ENCODE data around the gene EFNA5.

Gene EFNA5

DNA sequence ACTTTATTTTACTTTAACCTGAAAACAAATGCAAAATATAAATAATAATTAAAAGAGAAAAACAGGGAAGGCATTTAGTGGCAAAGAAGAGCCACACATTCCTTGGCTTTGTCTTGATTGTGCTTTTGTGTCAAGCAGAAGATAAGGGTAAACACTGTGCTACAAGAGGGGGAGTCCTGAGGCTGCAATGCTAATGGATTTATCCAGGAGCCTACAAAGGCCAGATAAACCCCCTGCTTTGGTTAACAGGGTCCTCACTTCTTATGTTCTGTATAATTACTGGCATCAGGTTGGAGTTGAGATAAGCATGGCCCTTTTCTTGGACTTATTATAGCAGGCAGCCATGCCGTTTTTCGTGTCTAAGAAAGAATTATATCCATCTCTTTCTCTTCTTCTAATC lies 302.8 kb downstream of the EFNA5 start:
- no peak overlapping the region for H3K4me3 ChIP-seq (ENCODE audit: low read depth, low read length)
- H3K27ac ChIP-seq (ENCODE audit: extremely low read depth, low read depth, low read length) = no peak overlapping the region
- no peaks in the 10 kb centered on the region for H3K4me1 ChIP-seq (ENCODE audit: control insufficient read depth, insufficient read depth, low read length)
- H3K36me3 ChIP-seq (ENCODE audit: control insufficient read depth in 2 of 2, insufficient read depth in 1 of 2, low read length in 2 of 2) = no peaks in the 10 kb centered on the region
- no peak for TF ChIP-seq ZSCAN18 (tag by site-specific recombination; IDR thresholded peaks at IDR 0.05)
- TF ChIP-seq, protein P1, sequence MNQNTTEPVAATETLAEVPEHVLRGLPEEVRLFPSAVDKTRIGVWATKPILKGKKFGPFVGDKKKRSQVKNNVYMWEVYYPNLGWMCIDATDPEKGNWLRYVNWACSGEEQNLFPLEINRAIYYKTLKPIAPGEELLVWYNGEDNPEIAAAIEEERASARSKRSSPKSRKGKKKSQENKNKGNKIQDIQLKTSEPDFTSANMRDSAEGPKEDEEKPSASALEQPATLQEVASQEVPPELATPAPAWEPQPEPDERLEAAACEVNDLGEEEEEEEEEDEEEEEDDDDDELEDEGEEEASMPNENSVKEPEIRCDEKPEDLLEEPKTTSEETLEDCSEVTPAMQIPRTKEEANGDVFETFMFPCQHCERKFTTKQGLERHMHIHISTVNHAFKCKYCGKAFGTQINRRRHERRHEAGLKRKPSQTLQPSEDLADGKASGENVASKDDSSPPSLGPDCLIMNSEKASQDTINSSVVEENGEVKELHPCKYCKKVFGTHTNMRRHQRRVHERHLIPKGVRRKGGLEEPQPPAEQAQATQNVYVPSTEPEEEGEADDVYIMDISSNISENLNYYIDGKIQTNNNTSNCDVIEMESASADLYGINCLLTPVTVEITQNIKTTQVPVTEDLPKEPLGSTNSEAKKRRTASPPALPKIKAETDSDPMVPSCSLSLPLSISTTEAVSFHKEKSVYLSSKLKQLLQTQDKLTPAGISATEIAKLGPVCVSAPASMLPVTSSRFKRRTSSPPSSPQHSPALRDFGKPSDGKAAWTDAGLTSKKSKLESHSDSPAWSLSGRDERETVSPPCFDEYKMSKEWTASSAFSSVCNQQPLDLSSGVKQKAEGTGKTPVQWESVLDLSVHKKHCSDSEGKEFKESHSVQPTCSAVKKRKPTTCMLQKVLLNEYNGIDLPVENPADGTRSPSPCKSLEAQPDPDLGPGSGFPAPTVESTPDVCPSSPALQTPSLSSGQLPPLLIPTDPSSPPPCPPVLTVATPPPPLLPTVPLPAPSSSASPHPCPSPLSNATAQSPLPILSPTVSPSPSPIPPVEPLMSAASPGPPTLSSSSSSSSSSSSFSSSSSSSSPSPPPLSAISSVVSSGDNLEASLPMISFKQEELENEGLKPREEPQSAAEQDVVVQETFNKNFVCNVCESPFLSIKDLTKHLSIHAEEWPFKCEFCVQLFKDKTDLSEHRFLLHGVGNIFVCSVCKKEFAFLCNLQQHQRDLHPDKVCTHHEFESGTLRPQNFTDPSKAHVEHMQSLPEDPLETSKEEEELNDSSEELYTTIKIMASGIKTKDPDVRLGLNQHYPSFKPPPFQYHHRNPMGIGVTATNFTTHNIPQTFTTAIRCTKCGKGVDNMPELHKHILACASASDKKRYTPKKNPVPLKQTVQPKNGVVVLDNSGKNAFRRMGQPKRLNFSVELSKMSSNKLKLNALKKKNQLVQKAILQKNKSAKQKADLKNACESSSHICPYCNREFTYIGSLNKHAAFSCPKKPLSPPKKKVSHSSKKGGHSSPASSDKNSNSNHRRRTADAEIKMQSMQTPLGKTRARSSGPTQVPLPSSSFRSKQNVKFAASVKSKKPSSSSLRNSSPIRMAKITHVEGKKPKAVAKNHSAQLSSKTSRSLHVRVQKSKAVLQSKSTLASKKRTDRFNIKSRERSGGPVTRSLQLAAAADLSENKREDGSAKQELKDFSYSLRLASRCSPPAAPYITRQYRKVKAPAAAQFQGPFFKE (tag by site-specific recombination; IDR thresholded peaks at IDR 0.05; ENCODE audit: borderline replicate concordance) = no peak
- TF ChIP-seq, protein P2, sequence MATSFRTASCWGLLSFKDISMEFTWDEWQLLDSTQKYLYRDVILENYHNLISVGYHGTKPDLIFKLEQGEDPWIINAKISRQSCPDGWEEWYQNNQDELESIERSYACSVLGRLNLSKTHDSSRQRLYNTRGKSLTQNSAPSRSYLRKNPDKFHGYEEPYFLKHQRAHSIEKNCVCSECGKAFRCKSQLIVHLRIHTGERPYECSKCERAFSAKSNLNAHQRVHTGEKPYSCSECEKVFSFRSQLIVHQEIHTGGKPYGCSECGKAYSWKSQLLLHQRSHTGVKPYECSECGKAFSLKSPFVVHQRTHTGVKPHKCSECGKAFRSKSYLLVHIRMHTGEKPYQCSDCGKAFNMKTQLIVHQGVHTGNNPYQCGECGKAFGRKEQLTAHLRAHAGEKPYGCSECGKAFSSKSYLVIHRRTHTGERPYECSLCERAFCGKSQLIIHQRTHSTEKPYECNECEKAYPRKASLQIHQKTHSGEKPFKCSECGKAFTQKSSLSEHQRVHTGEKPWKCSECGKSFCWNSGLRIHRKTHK (tag by site-specific recombination; IDR thresholded peaks at IDR 0.05) = no peak
- POLR2A ChIA-PET = no interaction called here
- CTCF ChIA-PET = no interaction called here
- no peaks in the 10 kb centered on the region for H3K9me3 ChIP-seq (ENCODE audit: control insufficient read depth, insufficient read depth, low read depth, low read length)

- no peak for TF ChIP-seq ZNF280C (tag by site-specific recombination; IDR thresholded peaks at IDR 0.05)
- TF ChIP-seq ZNF221 (tag by site-specific recombination; IDR thresholded peaks at IDR 0.05; ENCODE audit: borderline replicate concordance) = no peak
- no peak for TF ChIP-seq ZNF211 (tag by site-specific recombination; IDR thresholded peaks at IDR 0.05; ENCODE audit: low read depth)
- TF ChIP-seq ZNF16 (tag by site-specific recombination; IDR thresholded peaks at IDR 0.05; ENCODE audit: low read depth) = no peak
- CTCF ChIA-PET = no interaction called here
- POLR2A ChIA-PET = no interaction called here
- H3K36me3 ChIP-seq (ENCODE audit: control insufficient read depth in 2 of 2, insufficient read depth in 1 of 2, low read length in 2 of 2) = no peaks in the 10 kb centered on the region
- no peaks in the 10 kb centered on the region for H3K4me1 ChIP-seq (ENCODE audit: control insufficient read depth, insufficient read depth, low read length)
- no peak overlapping the region for H3K4me3 ChIP-seq (ENCODE audit: low read depth, low read length)
- no peak overlapping the region for H3K27ac ChIP-seq (ENCODE audit: extremely low read depth, low read depth, low read length)
- H3K9me3 ChIP-seq (ENCODE audit: control insufficient read depth, insufficient read depth, low read depth, low read length) = no peaks in the 10 kb centered on the region
Observed at GRCh38 chr5:107367480-107367879, 303.3 kb downstream of the EFNA5 start.

DNA sequence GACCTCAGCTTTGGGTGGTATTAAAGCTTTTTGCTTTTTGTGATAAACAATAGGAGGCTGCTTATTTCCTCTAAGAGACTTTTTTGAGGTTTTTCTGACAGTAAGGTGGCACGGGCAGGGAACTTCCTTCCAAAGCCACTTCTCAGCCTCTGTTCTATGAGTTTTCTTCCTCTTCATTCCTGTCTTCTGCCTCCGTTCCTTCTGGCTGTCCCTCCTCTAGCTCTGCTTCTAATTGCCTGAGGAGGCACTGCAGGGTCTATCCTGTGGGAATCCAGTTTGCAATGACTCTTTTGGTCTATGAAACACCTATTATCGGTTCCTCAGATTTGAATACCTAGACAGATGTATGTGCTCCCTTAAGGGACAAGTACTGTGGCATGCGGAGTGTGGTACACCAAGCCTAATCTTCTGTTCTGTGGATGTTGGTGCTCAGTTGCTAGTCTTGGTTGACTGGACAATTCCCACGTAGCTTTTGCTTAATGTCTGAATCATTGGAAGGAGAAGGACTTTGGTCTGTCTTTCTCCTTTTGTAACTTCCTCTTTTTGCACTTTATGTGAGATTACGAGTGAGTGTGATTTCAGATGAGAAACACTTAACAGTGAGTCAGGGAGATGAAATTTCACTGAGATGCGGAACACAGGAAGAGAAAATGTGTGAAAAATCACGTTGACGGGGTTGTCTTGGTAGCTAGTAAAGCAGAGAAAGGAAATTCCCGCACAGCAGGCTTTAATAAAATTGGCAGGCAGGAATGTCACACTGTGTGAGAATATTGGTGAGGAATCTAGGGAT lies 305.2 kb downstream of the EFNA5 start:
- TF ChIP-seq ZNF596 (tag by site-specific recombination; IDR thresholded peaks at IDR 0.05) (no peak), ZNF214 (tag by site-specific recombination; IDR thresholded peaks at IDR 0.05; ENCODE audit: borderline replicate concordance) (no peak), WT1 (tag by site-specific recombination; IDR thresholded peaks at IDR 0.05) (no peak)
- ChIA-PET CTCF (interaction anchor here (0.7 to 1.0 kb wide), 2 partner anchors 12 to 1436 kb away, joined by 3 to 4 read pairs; no protein-coding TSS in a partner anchor), POLR2A (no interaction called here)
- Histone ChIP-seq H3K9me3 (ENCODE audit: control insufficient read depth, insufficient read depth, low read depth, low read length) (no peaks in the 10 kb centered on the region), H3K4me1 (ENCODE audit: control insufficient read depth, insufficient read depth, low read length) (no peaks in the 10 kb centered on the region), H3K4me3 (ENCODE audit: low read depth, low read length) (no peak overlapping the region), H3K27ac (ENCODE audit: extremely low read depth, low read depth, low read length) (no peak overlapping the region), H3K36me3 (ENCODE audit: control insufficient read depth in 2 of 2, insufficient read depth in 1 of 2, low read length in 2 of 2) (no peaks in the 10 kb centered on the region)

All from HEK293 (cell line).